HCT116 (cell line): ENCODE results near the gene PAX6. TPM values are rescaled to one million over a fixed set of nuclear protein-coding genes. Genes with fewer than 3 reads are reported as not detected.

Source experiments
- ATAC-seq: fragments of 200-7000 bp; cut with Tn5 transposase; 2 replicates; pipeline ENCODE4 v1.9.1; 2020; ENCODE audit warnings: mild to moderate bottlenecking, moderate library complexity
- BruUV-seq: library from RNA; stranded (reverse); fragments of 400-500 nt; replicated peaks from 2 replicates; lab custom pipeline; 2021; lab: Mats Ljungman, UMichigan
- CTCF ChIA-PET: fragments of 300-600 bp; sonication (Branson Sonifier 250); formaldehyde crosslinking; loops from one replicate; lab custom pipeline; 2021; ENCODE audit warnings: antibody characterized with exemption; lab: Charles Lee
- POLR2A ChIA-PET: fragments of 300-600, 350-600 bp; sonication (Branson Sonifier 250); formaldehyde crosslinking; loops from one replicate; lab custom pipeline; 2021; ENCODE audit warnings: antibody characterized with exemption; lab: Charles Lee
- RAD21 ChIA-PET, 2 experiments: fragments of 300-600 bp; sonication (Branson Sonifier 250); formaldehyde crosslinking; loops; one replicate each; lab custom pipeline; 2023; ENCODE audit warnings: low total read pairs in 2 of 2; ENCODE audit not compliant: uncharacterized antibody in 2 of 2, unreplicated experiment in 2 of 2, low non-redundant PET in 1 of 2; lab: Charles Lee
- DNase-seq: peaks from one replicate; pipeline ENCODE4 v3.0.0-alpha.2; 2010; ENCODE audit warnings: low read depth, low spot score
- H2AFZ ChIP-seq: fragments of 200-600 bp; shearing (Covaris generic), sonication (generic); 2 replicates; pipeline ENCODE4 v1.6.1; 2017; ENCODE audit warnings: low read depth, mixed run types, mixed read lengths, antibody characterized with exemption, low read length; ENCODE audit not compliant: poor library complexity, severe bottlenecking
- H3K27ac ChIP-seq: 2 replicates; pipeline ENCODE4 v1.5.1; 2012; ENCODE audit warnings: low read depth, low read length
- H3K27me3 ChIP-seq: fragments of 200-600 bp; sonication (generic); 2 replicates; pipeline ENCODE4 v1.6.1; 2016; ENCODE audit warnings: mixed run types, low read length, mixed read lengths; ENCODE audit not compliant: insufficient read depth
- H3K36me3 ChIP-seq, 2 experiments: fragments of 200-500 bp in 1 of 2; fragments of 200-600 bp in 1 of 2; sonication (Bioruptor generic) in 1 of 2; sonication (generic) in 1 of 2; 2 replicates each; pipeline versions ENCODE4 v1.5.1 to v1.6.1; 2014 to 2016; ENCODE audit warnings: low read length in 2 of 2, inconsistent platforms in 1 of 2, mixed read lengths in 1 of 2, mixed run types in 1 of 2; ENCODE audit not compliant: insufficient read depth in 2 of 2, control insufficient read depth in 1 of 2
- H3K4me1 ChIP-seq, 2 experiments: fragments of 200-600 bp in 1 of 2; sonication (generic) in 1 of 2; 2 replicates each; pipeline versions ENCODE4 v1.5.1 to v1.6.1; 2012 to 2017; ENCODE audit warnings: low read length in 2 of 2, inconsistent platforms in 1 of 2, mild to moderate bottlenecking in 1 of 2, mixed read lengths in 1 of 2, mixed run types in 1 of 2, moderate library complexity in 1 of 2; ENCODE audit not compliant: insufficient read depth in 2 of 2, control insufficient read depth in 1 of 2
- H3K4me2 ChIP-seq: fragments of 200-600 bp; sonication (generic); 2 replicates; pipeline ENCODE4 v1.6.1; 2017; ENCODE audit warnings: mixed run types, low read length, mixed read lengths
- H3K4me3 ChIP-seq, 2 experiments: fragments of 200-600 bp in 1 of 2; sonication (generic) in 1 of 2; replicated peaks in 1 of 2; 2 replicates each; pipeline ENCODE4 v1.5.1; 2011 to 2016; ENCODE audit warnings: low read length in 2 of 2, control low read depth in 1 of 2, low read depth in 1 of 2, mild to moderate bottlenecking in 1 of 2, mixed read lengths in 1 of 2, mixed run types in 1 of 2
- H3K79me2 ChIP-seq: fragments of 200-600 bp; sonication (generic); 2 replicates; pipeline ENCODE4 v1.6.1; 2017; ENCODE audit warnings: mild to moderate bottlenecking, mixed run types, low read length, moderate library complexity, mixed read lengths; ENCODE audit not compliant: insufficient read depth
- H3K9ac ChIP-seq: fragments of 200-600 bp; sonication (generic); 2 replicates; pipeline ENCODE4 v1.6.1; 2016; ENCODE audit warnings: low read length, mixed read lengths
- H3K9me2 ChIP-seq: fragments of 200-600 bp; sonication (generic), shearing (Covaris generic); 2 replicates; pipeline ENCODE4 v1.6.1; 2017; ENCODE audit warnings: mixed run types, mild to moderate bottlenecking, moderate library complexity; ENCODE audit not compliant: insufficient read depth
- H3K9me3 ChIP-seq, 2 experiments: fragments of 200-500 bp in 1 of 2; fragments of 200-600 bp in 1 of 2; sonication (Bioruptor generic) in 1 of 2; sonication (generic) in 1 of 2; 2 replicates each; pipeline ENCODE4 v1.6.1; 2014 to 2017; ENCODE audit warnings: low read length in 2 of 2, mixed read lengths in 2 of 2, inconsistent platforms in 1 of 2, low read depth in 1 of 2, mild to moderate bottlenecking in 1 of 2, mixed run types in 1 of 2, moderate library complexity in 1 of 2; ENCODE audit not compliant: control insufficient read depth in 1 of 2, insufficient read depth in 1 of 2
- H4K20me1 ChIP-seq: fragments of 200-600 bp; sonication (generic), shearing (Covaris generic); 2 replicates; pipeline ENCODE4 v1.6.1; 2017; ENCODE audit warnings: mixed run types, mild to moderate bottlenecking, moderate library complexity; ENCODE audit not compliant: insufficient read depth
- CEBPB ChIP-seq: IDR thresholded peaks from 2 replicates; pipeline ENCODE4 v1.6.1; 2012; ENCODE audit warnings: low read depth
- EGR1 ChIP-seq: IDR thresholded peaks from 2 replicates; pipeline ENCODE4 v1.6.1; 2012; ENCODE audit warnings: low read depth
- FOSL1 ChIP-seq: IDR thresholded peaks from 2 replicates; pipeline ENCODE4 v1.6.1; 2012; ENCODE audit warnings: low read depth
- POLR2AphosphoS5 ChIP-seq: IDR thresholded peaks from 2 replicates; pipeline ENCODE4 v1.6.1; 2011; ENCODE audit warnings: mild to moderate bottlenecking, low read depth, low read length, moderate library complexity
- RAD21 ChIP-seq: IDR thresholded peaks from 2 replicates; pipeline ENCODE4 v1.6.1; 2012; ENCODE audit warnings: low read depth, mild to moderate bottlenecking
- REST ChIP-seq: IDR thresholded peaks from 2 replicates; pipeline ENCODE4 v1.6.1; 2012; ENCODE audit warnings: low read depth
- SP1 ChIP-seq: IDR thresholded peaks from 2 replicates; pipeline ENCODE4 v1.6.1; 2012; ENCODE audit warnings: low read depth
- intact Hi-C: fragments of 100-400 bp; cut with micrococcal nuclease; formaldehyde crosslinking; loops from 2 replicates; pipeline ENCODE4 v1.10.0; 2022
- total RNA-seq: library from RNA; stranded (reverse); gene quantifications from one replicate; pipeline ENCODE4 v1.2.1, GENCODE V29; 2021; ENCODE audit not compliant: unreplicated experiment

Gene PAX6
- total RNA-seq, 1 experiment from 2014 or later: 5.3 TPM

GRCh38 chr11:31802000-31802551, 9.0 kb downstream of the PAX6 start:
- RAD21 ChIA-PET: no interaction called here
- POLR2A ChIA-PET: no interaction called here
- no peak for DNase-seq
- H3K9me2 ChIP-seq: no peaks in the 10 kb centered on the region
- no peak overlapping the region for H3K27ac ChIP-seq
- no peaks in the 10 kb centered on the region; a peak in 1 of 4 replicates for H3K36me3 ChIP-seq
- ATAC-seq: no peak
- BruUV-seq: no TSS peak
- intact Hi-C loops: no loop called here
- H3K4me2 ChIP-seq: no peak overlapping the region
- H3K4me3 ChIP-seq: no peak overlapping the region
- no peaks in the 10 kb centered on the region for H3K27me3 ChIP-seq
- CTCF ChIA-PET: no interaction called here
- no peak overlapping the region for H3K9ac ChIP-seq
- no peaks in the 10 kb centered on the region for H3K4me1 ChIP-seq
- no peaks in the 10 kb centered on the region for H3K9me3 ChIP-seq
- no peaks in the 10 kb centered on the region for H3K79me2 ChIP-seq
- no peak overlapping the region for H2AFZ ChIP-seq
- no peaks in the 10 kb centered on the region for H4K20me1 ChIP-seq
- TF ChIP-seq SP1 (no peak), REST (no peak), POLR2AphosphoS5 (no peak)

GRCh38 chr11:31801298-31801702, 9.8 kb downstream of the PAX6 start:
- no peak for TF ChIP-seq FOSL1
- no peak for TF ChIP-seq RAD21
- no peak for TF ChIP-seq EGR1
- TF ChIP-seq CEBPB: no peak
- H3K4me1 ChIP-seq: no peaks in the 10 kb centered on the region
- no peak for ATAC-seq
- H4K20me1 ChIP-seq: no peaks in the 10 kb centered on the region
- no peaks in the 10 kb centered on the region for H3K27me3 ChIP-seq
- H3K4me2 ChIP-seq: no peak overlapping the region
- H3K36me3 ChIP-seq: no peaks in the 10 kb centered on the region; a peak in 1 of 4 replicates
- H3K9me3 ChIP-seq: no peaks in the 10 kb centered on the region
- no peak for DNase-seq
- CTCF ChIA-PET: no interaction called here
- H3K27ac ChIP-seq: no peak overlapping the region
- no peak overlapping the region for H3K9ac ChIP-seq
- no peaks in the 10 kb centered on the region for H3K9me2 ChIP-seq
- no peaks in the 10 kb centered on the region for H3K79me2 ChIP-seq
- RAD21 ChIA-PET: no interaction called here
- no TSS peak for BruUV-seq
- intact Hi-C loops: no loop called here
- POLR2A ChIA-PET: no interaction called here
- no peak overlapping the region for H3K4me3 ChIP-seq
- H2AFZ ChIP-seq: no peak overlapping the region
